HG03159 (cell line): ENCODE data around the gene BIRC7.

ENCODE experiments used
- ATAC-seq: cut with Tn5 transposase; IDR thresholded peaks from one replicate; pipeline ENCODE4 v1.9.1; 2021; ENCODE audit warnings: mild to moderate bottlenecking, moderate library complexity; ENCODE audit not compliant: unreplicated experiment

The BIRC7 gene

GRCh38 chr20:63261795-63262528 is 26.3 kb downstream of the BIRC7 start:
- ATAC-seq = no peak

- no peak for ATAC-seq
These were observed 27.1 kb downstream of the BIRC7 start for GRCh38 chr20:63262836-63263235.

GRCh38 chr20:63264000-63264399 is 28.3 kb downstream of the BIRC7 start:
- ATAC-seq = no peak

GRCh38 chr20:63264519-63264918 is 28.8 kb downstream of the BIRC7 start:
- ATAC-seq = no peak

- ATAC-seq = no peak
These were observed 30.3 kb downstream of the BIRC7 start for GRCh38 chr20:63265891-63266515.

GRCh38 chr20:63267691-63268090 is 32.0 kb downstream of the BIRC7 start:
- ATAC-seq = no peak

GRCh38 chr20:63268256-63268655 is 32.6 kb downstream of the BIRC7 start:
- ATAC-seq = no peak

- no peak for ATAC-seq
These were observed 33.1 kb downstream of the BIRC7 start for GRCh38 chr20:63268671-63269439.

GRCh38 chr20:63269724-63270123 is 34.0 kb downstream of the BIRC7 start:
- no peak for ATAC-seq

GRCh38 chr20:63270606-63271325 is 35.1 kb downstream of the BIRC7 start:
- ATAC-seq = no peak

- peak; percentile 87 for ATAC-seq
These were observed 36.7 kb downstream of the BIRC7 start, which contains the start of gene ARFGAP1 for GRCh38 chr20:63272105-63273058. ARFGAP1 (plus strand) TSS chr20:63272813; CDS start chr20:63275581, 2,768 bp downstream.

- no peak for ATAC-seq
These were observed 37.4 kb downstream of the BIRC7 start for GRCh38 chr20:63273059-63273579.

- no peak for ATAC-seq
These were observed 38.1 kb downstream of the BIRC7 start for GRCh38 chr20:63273635-63274380.

GRCh38 chr20:63274381-63275228 is 38.9 kb downstream of the BIRC7 start:
- no peak for ATAC-seq

GRCh38 chr20:63275825-63276224 is 40.1 kb downstream of the BIRC7 start:
- no peak for ATAC-seq

GRCh38 chr20:63276956-63277355 is 41.3 kb downstream of the BIRC7 start:
- no peak for ATAC-seq

GRCh38 chr20:63277466-63278272 is 42.0 kb downstream of the BIRC7 start:
- no peak for ATAC-seq
